Measurements from ENCODE around the gene RFX8. TPM values are rescaled to one million over a fixed set of nuclear protein-coding genes. Genes with fewer than 3 reads are reported as not detected.
A peak's percentile ranks its signal among the peaks of the same experiment; 100 is the strongest.

Gene RFX8
- total and polyA plus RNA-seq, 2 of the 8 experiments (the other 6 are each of a cell fraction or from before 2014, with no cell fraction given) = 0.60 to 0.97 TPM

GRCh38 chr2:101518578-101519492 lies 43.9 kb upstream of the RFX8 start:
- WGBS, 2 experiments (ENCODE audit: extremely low coverage in 1 of 2, insufficient coverage in 1 of 2, insufficient read length in 1 of 2, insufficient replicate concordance in 2 of 2, low coverage in 1 of 2, low lambda C conversion rate in 2 of 2, missing lambda C conversion rate in 1 of 2) = 52% methylated on average over 16 of the region's 16 CpGs; no CpG with 5 or more reads in 1 of the 2 experiments
- Histone ChIP-seq H3K4me2 (ENCODE audit: insufficient read depth in 1 of 2, low read depth in 2 of 2, low read length in 2 of 2) (peak overlapping the region in 1 of 2 experiments; percentile 31; a peak in 1 of 4 replicates), H3K4me3 (ENCODE audit: extremely low read depth in 1 of 4, insufficient read depth in 2 of 4, low read depth in 3 of 4, low read length in 4 of 4) (0 out of 8 replicates have a peak overlapping the region, but pooled peaks of 1 of the 4 experiments have one; percentile 14), H4K91ac (replicated peaks; ENCODE audit: insufficient read length, low read length) (peak overlapping the region; percentile 93), H3K79me1 (ENCODE audit: low read depth, low read length) (no peaks in the 10 kb centered on the region), H3K23ac (ENCODE audit: insufficient read length) (no peak overlapping the region), H3K27me3 (replicated peaks in 1 of 4; ENCODE audit: control insufficient read depth in 3 of 4, extremely low read depth in 1 of 4, insufficient read depth in 3 of 4, low read length in 3 of 4) (no peaks in the 10 kb centered on the region; a peak in 1 of 7 replicates), H2BK120ac (replicated peaks; ENCODE audit: low read depth, low read length) (peak overlapping the region; percentile 95), H2AK5ac (ENCODE audit: low read depth, low read length) (no peak overlapping the region), H3K23me2 (ENCODE audit: low read depth, low read length) (no peaks in the 10 kb centered on the region), H3K18ac (ENCODE audit: extremely low read depth, low read length) (no peak overlapping the region), H2BK12ac (ENCODE audit: low read depth, low read length) (peak overlapping the region; percentile 69; the same call in 1 of the 2 replicates), H4K8ac (ENCODE audit: extremely low read depth, insufficient read depth, low read length) (peak overlapping the region; percentile 36; the same call in 1 of the 2 replicates), H3K79me2 (ENCODE audit: control insufficient read depth in 1 of 2, insufficient read depth in 2 of 2, low read length in 2 of 2) (no peaks in the 10 kb centered on the region), H2BK20ac (ENCODE audit: low read length) (peak overlapping the region; percentile 66; the same call in 1 of the 2 replicates), H3K4ac (replicated peaks; ENCODE audit: insufficient read length, low read depth, low read length) (peak overlapping the region; percentile 74), H3K56ac (replicated peaks; ENCODE audit: insufficient read length, low read depth, low read length) (no peak overlapping the region), H4K20me1 (replicated peaks in 1 of 2; ENCODE audit: control insufficient read depth in 1 of 2, insufficient read depth in 2 of 2, low read length in 2 of 2) (no peaks in the 10 kb centered on the region), H2AFZ (ENCODE audit: low read length) (peak overlapping the region; percentile 98), H3K27ac (ENCODE audit: low read depth, low read length) (no peak overlapping the region), H2BK5ac (ENCODE audit: low read depth, low read length) (peak overlapping the region; percentile 22; the same call in 1 of the 2 replicates), H2BK15ac (ENCODE audit: low read length) (no peak overlapping the region; the same call in 1 of the 2 replicates), H3K14ac (ENCODE audit: insufficient read length) (no peak overlapping the region), H3K36me3 (ENCODE audit: control insufficient read depth in 2 of 4, insufficient read depth in 4 of 4, low read length in 3 of 4) (peaks cover 0 to 3% (median 0%) of the 10 kb centered on the region in 4 experiments; a peak in 1 of 8 replicates), H3K4me1 (replicated peaks in 1 of 4; ENCODE audit: control insufficient read depth in 3 of 4, insufficient read depth in 4 of 4, low read length in 3 of 4) (peaks cover 0 to 11% (median 9%) of the 10 kb centered on the region in 4 experiments; a peak in 5 of 7 replicates), H3K9ac (replicated peaks in 1 of 4; ENCODE audit: extremely low read depth in 1 of 4, low read depth in 3 of 4, low read length in 3 of 4) (no peak overlapping the region), H3K9me3 (ENCODE audit: insufficient read depth in 2 of 2, low read depth in 1 of 2, low read length in 1 of 2) (peaks cover 8 to 9% of the 10 kb centered on the region in 2 experiments), H4K5ac (ENCODE audit: insufficient read length, low read depth, low read length) (no peak overlapping the region)
- FAIRE-seq (no peak), DNase-seq (ENCODE audit: low read depth in 1 of 2, low spot score in 2 of 2) (no peak)
- CTCF ChIA-PET (ENCODE audit: partially characterized antibody) = interaction anchor here (0.9 to 1.4 kb wide), 5 partner anchors 8 to 206 kb away, joined by 3 to 6 read pairs (median 4); no protein-coding TSS in a partner anchor
- POLR2A ChIA-PET (ENCODE audit: partially characterized antibody) = interaction anchor here (1.0 kb wide), 1 partner anchor 178 kb away, joined by 3 read pairs; no protein-coding TSS in a partner anchor
- no peak for TF ChIP-seq SRF (IDR thresholded peaks at IDR 0.05; ENCODE audit: low read depth, low read length)
- peak; percentile 66 to 78 for TF ChIP-seq RAD21 (IDR thresholded peaks at IDR 0.05 in 1 of 2, conservative IDR thresholded peaks at IDR 0.05 in 1 of 2; ENCODE audit: low read depth in 2 of 2, low read length in 2 of 2)
- TF ChIP-seq YY1 (IDR thresholded peaks at IDR 0.05; ENCODE audit: low read depth, low read length) = peak; percentile 59; the same call in 1 of the 2 replicates
- no peak for TF ChIP-seq ZNF274 (IDR thresholded peaks at IDR 0.05; ENCODE audit: borderline replicate concordance, extremely low read depth, low read length)
- no peak for TF ChIP-seq POLR2A (IDR thresholded peaks at IDR 0.05; ENCODE audit: control extremely low read depth in 1 of 2, low read depth in 2 of 2, low read length in 2 of 2)
- TF ChIP-seq CTBP2 (IDR thresholded peaks at IDR 0.05; ENCODE audit: borderline replicate concordance, insufficient read depth, insufficient read length, low read length) = no peak
- no peak for TF ChIP-seq FOSL1 (IDR thresholded peaks at IDR 0.05; ENCODE audit: insufficient read depth, low read depth, low read length)

Data from H1 (cell line).